ENCODE results near the gene CPN2.

CPN2 gene

GRCh38 chr3:194373028-194373427, 21.9 kb upstream of the CPN2 start:
- Histone ChIP-seq H3K56ac (ENCODE audit: low read length) (no peak overlapping the region), H2BK5ac (ENCODE audit: low read length) (no peak overlapping the region), H3K4me1 (ENCODE audit: control insufficient read depth, low read depth, low read length) (peaks cover 5% of the 10 kb centered on the region), H3K4me3 (ENCODE audit: low read length) (no peak overlapping the region), H3K79me2 (ENCODE audit: control insufficient read depth, insufficient read depth, low read length) (no peaks in the 10 kb centered on the region), H3K27me3 (ENCODE audit: insufficient read depth, low read length, poor library complexity) (no peaks in the 10 kb centered on the region), H2BK120ac (ENCODE audit: low read depth, low read length) (no peak overlapping the region), H3K79me1 (ENCODE audit: low read length) (no peaks in the 10 kb centered on the region), H2BK15ac (replicated peaks; ENCODE audit: low read depth) (no peak overlapping the region), H2AK5ac (ENCODE audit: low read length) (no peak overlapping the region), H4K5ac (ENCODE audit: low read length) (no peak overlapping the region), H3K9ac (ENCODE audit: low read length) (no peak overlapping the region), H4K8ac (ENCODE audit: low read depth, low read length) (no peak overlapping the region), H3K4me2 (ENCODE audit: low read length) (no peak overlapping the region), H3K36me3 (ENCODE audit: control insufficient read depth, insufficient read depth, low read length) (no peaks in the 10 kb centered on the region), H3K27ac (ENCODE audit: low read depth, low read length) (no peak overlapping the region), H3K23ac (ENCODE audit: low read length) (no peak overlapping the region), H3K4ac (ENCODE audit: low read depth, low read length) (no peak overlapping the region), H3K18ac (ENCODE audit: low read length) (no peak overlapping the region)
- no peak for DNase-seq
- no CpG with 5 or more reads among the region's 14 CpGs for WGBS (ENCODE audit: extremely low coverage, insufficient coverage, low lambda C conversion rate)

DNA sequence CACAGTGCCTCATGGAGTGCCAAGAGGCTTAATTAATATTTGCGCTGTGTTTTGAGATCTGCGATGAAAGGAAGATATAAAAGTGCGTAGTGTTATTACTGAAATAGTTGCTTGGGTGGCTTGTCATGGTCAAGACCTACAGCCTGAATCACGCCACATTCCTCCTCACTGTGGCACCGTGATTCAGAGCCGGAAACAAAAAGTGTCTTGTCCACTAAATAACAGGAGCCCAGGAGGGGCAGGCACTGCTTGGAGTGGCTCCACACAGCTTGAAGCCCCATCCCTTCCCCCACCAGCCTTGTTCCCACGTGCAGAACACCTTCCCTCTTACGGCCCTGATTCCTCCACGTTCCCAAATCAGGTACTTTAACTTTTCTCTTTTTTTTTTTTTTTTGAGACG, 19.6 kb upstream of the CPN2 start:
- WGBS (ENCODE audit: extremely low coverage, insufficient coverage, low lambda C conversion rate), result 100% methylated on average over 3 of the region's 10 CpGs
- Histone ChIP-seq H3K4me1 (ENCODE audit: control insufficient read depth, low read depth, low read length) (peaks cover 2% of the 10 kb centered on the region), H3K23ac (ENCODE audit: low read length) (no peak overlapping the region), H3K4ac (ENCODE audit: low read depth, low read length) (no peak overlapping the region), H3K79me2 (ENCODE audit: control insufficient read depth, insufficient read depth, low read length) (no peaks in the 10 kb centered on the region), H3K36me3 (ENCODE audit: control insufficient read depth, insufficient read depth, low read length) (no peaks in the 10 kb centered on the region), H3K79me1 (ENCODE audit: low read length) (no peaks in the 10 kb centered on the region), H3K4me2 (ENCODE audit: low read length) (no peak overlapping the region), H3K56ac (ENCODE audit: low read length) (no peak overlapping the region), H3K27ac (ENCODE audit: low read depth, low read length) (no peak overlapping the region), H3K27me3 (ENCODE audit: insufficient read depth, low read length, poor library complexity) (no peaks in the 10 kb centered on the region), H3K9ac (ENCODE audit: low read length) (no peak overlapping the region), H4K5ac (ENCODE audit: low read length) (no peak overlapping the region), H2AK5ac (ENCODE audit: low read length) (no peak overlapping the region), H2BK15ac (replicated peaks; ENCODE audit: low read depth) (no peak overlapping the region), H3K18ac (ENCODE audit: low read length) (no peak overlapping the region), H2BK5ac (ENCODE audit: low read length) (no peak overlapping the region), H3K4me3 (ENCODE audit: low read length) (no peak overlapping the region), H4K8ac (ENCODE audit: low read depth, low read length) (no peak overlapping the region), H2BK120ac (ENCODE audit: low read depth, low read length) (no peak overlapping the region)
- no peak for DNase-seq

DNA sequence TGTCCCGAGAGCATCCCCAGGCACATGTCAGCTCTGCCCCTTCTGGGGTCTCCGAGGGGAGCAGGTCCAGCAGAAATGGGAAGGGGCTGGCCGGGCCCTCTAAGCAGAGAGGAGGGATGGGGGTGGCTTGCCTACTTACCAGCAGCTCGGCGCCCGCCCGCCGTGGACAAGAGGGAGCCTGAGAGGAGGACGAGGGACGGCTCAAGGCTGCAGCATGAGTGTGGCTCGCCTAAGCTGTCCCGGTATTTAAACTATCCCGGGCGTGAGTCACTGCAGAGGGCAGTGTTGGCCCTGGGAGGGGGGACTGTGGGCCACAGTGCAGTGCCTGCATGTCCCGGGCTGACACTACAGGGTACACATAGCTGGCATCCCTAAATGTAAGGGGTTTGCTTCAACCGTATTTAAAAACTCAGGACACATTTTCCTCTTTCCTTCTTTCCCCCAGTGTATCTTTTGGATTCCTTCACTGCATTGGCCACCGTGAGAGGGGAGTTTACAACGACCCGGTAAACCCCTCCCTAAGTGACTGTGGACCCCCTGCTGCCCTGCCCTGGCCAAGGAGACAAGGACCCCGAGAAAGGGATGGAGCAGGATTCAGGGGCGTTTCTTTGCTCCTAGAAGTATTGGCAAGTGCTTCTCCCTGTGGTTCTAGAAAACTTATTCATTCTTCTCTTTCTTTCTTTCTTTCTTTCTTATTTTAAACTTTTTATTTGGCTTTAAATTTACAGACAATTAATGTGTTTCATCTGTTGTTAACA, 18.6 kb upstream of the CPN2 start, which contains the start of gene LRRC15:
Gene LRRC15, minus strand, starts transcription at position 222 of the 758 bp plus-strand sequence. CDS start 8,700 bp downstream, outside the sequence.
- no peaks in the 10 kb centered on the region for H3K27me3 ChIP-seq (ENCODE audit: insufficient read depth, low read length, poor library complexity)
- no peak within 1 kb of the TSS for H2BK15ac ChIP-seq (replicated peaks; ENCODE audit: low read depth)
- H2BK5ac ChIP-seq (ENCODE audit: low read length), result no peak within 1 kb of the TSS
- H2AK5ac ChIP-seq (ENCODE audit: low read length), result no peak within 1 kb of the TSS
- H3K79me1 ChIP-seq (ENCODE audit: low read length), result no peaks in the 10 kb centered on the region
- H3K4me1 ChIP-seq (ENCODE audit: control insufficient read depth, low read depth, low read length), result peaks cover 2% of the 10 kb centered on the region
- H3K18ac ChIP-seq (ENCODE audit: low read length), result no peak within 1 kb of the TSS
- H3K4me2 ChIP-seq (ENCODE audit: low read length), result peak within 1 kb of the TSS; percentile 38
- no peak within 1 kb of the TSS for H3K27ac ChIP-seq (ENCODE audit: low read depth, low read length)
- no peak within 1 kb of the TSS for H3K4ac ChIP-seq (ENCODE audit: low read depth, low read length)
- H3K9ac ChIP-seq (ENCODE audit: low read length), result peak within 1 kb of the TSS; percentile 31
- peak within 1 kb of the TSS; percentile 64 for H3K56ac ChIP-seq (ENCODE audit: low read length)
- no peak within 1 kb of the TSS for H4K5ac ChIP-seq (ENCODE audit: low read length)
- peak within 1 kb of the TSS; percentile 1 for H3K23ac ChIP-seq (ENCODE audit: low read length)
- no peaks in the 10 kb centered on the region for H3K79me2 ChIP-seq (ENCODE audit: control insufficient read depth, insufficient read depth, low read length)
- no peak within 1 kb of the TSS for H4K8ac ChIP-seq (ENCODE audit: low read depth, low read length)
- no peak within 1 kb of the TSS for H3K4me3 ChIP-seq (ENCODE audit: low read length)
- H2BK120ac ChIP-seq (ENCODE audit: low read depth, low read length), result no peak within 1 kb of the TSS
- DNase-seq, result peak; percentile 87
- no CpG with 5 or more reads among the region's 21 CpGs for WGBS (ENCODE audit: extremely low coverage, insufficient coverage, low lambda C conversion rate)
- H3K36me3 ChIP-seq (ENCODE audit: control insufficient read depth, insufficient read depth, low read length), result no peaks in the 10 kb centered on the region

- Histone ChIP-seq H3K4me3 (ENCODE audit: low read length) (no peak overlapping the region), H3K9ac (ENCODE audit: low read length) (no peak overlapping the region), H3K56ac (ENCODE audit: low read length) (no peak overlapping the region), H2BK120ac (ENCODE audit: low read depth, low read length) (no peak overlapping the region), H3K79me1 (ENCODE audit: low read length) (no peaks in the 10 kb centered on the region), H3K4ac (ENCODE audit: low read depth, low read length) (no peak overlapping the region), H2BK5ac (ENCODE audit: low read length) (no peak overlapping the region), H3K18ac (ENCODE audit: low read length) (no peak overlapping the region), H4K8ac (ENCODE audit: low read depth, low read length) (no peak overlapping the region), H3K79me2 (ENCODE audit: control insufficient read depth, insufficient read depth, low read length) (no peaks in the 10 kb centered on the region), H3K4me2 (ENCODE audit: low read length) (no peak overlapping the region), H3K27ac (ENCODE audit: low read depth, low read length) (no peak overlapping the region), H2AK5ac (ENCODE audit: low read length) (no peak overlapping the region), H3K23ac (ENCODE audit: low read length) (peak overlapping the region; percentile 1), H3K27me3 (ENCODE audit: insufficient read depth, low read length, poor library complexity) (no peaks in the 10 kb centered on the region), H4K5ac (ENCODE audit: low read length) (no peak overlapping the region), H3K4me1 (ENCODE audit: control insufficient read depth, low read depth, low read length) (peaks cover 2% of the 10 kb centered on the region), H3K36me3 (ENCODE audit: control insufficient read depth, insufficient read depth, low read length) (no peaks in the 10 kb centered on the region), H2BK15ac (replicated peaks; ENCODE audit: low read depth) (no peak overlapping the region)
- WGBS (ENCODE audit: extremely low coverage, insufficient coverage, low lambda C conversion rate), result no CpG with 5 or more reads among the region's 6 CpGs
- DNase-seq, result no peak
Observed at GRCh38 chr3:194368918-194369317, 17.8 kb upstream of the CPN2 start.

- no peak overlapping the region for H3K18ac ChIP-seq (ENCODE audit: low read length)
- no peaks in the 10 kb centered on the region for H3K79me2 ChIP-seq (ENCODE audit: control insufficient read depth, insufficient read depth, low read length)
- H2BK120ac ChIP-seq (ENCODE audit: low read depth, low read length), result no peak overlapping the region
- no peak overlapping the region for H3K4ac ChIP-seq (ENCODE audit: low read depth, low read length)
- no peaks in the 10 kb centered on the region for H3K79me1 ChIP-seq (ENCODE audit: low read length)
- no peak overlapping the region for H2AK5ac ChIP-seq (ENCODE audit: low read length)
- peak overlapping the region; percentile 56 for H3K56ac ChIP-seq (ENCODE audit: low read length)
- no peak overlapping the region for H3K4me2 ChIP-seq (ENCODE audit: low read length)
- H2BK5ac ChIP-seq (ENCODE audit: low read length), result no peak overlapping the region
- no peak overlapping the region for H3K9ac ChIP-seq (ENCODE audit: low read length)
- H4K5ac ChIP-seq (ENCODE audit: low read length), result no peak overlapping the region
- no peak overlapping the region for H3K4me3 ChIP-seq (ENCODE audit: low read length)
- H3K36me3 ChIP-seq (ENCODE audit: control insufficient read depth, insufficient read depth, low read length), result no peaks in the 10 kb centered on the region
- no peak overlapping the region for H4K8ac ChIP-seq (ENCODE audit: low read depth, low read length)
- H3K27me3 ChIP-seq (ENCODE audit: insufficient read depth, low read length, poor library complexity), result no peaks in the 10 kb centered on the region
- H3K23ac ChIP-seq (ENCODE audit: low read length), result peak overlapping the region; percentile 1
- no peak for DNase-seq
- whole genome bisulfite sequencing (ENCODE audit: extremely low coverage, insufficient coverage, low lambda C conversion rate), result no CpG with 5 or more reads among the region's 18 CpGs
- no peak overlapping the region for H2BK15ac ChIP-seq (replicated peaks; ENCODE audit: low read depth)
- H3K27ac ChIP-seq (ENCODE audit: low read depth, low read length), result no peak overlapping the region
- H3K4me1 ChIP-seq (ENCODE audit: control insufficient read depth, low read depth, low read length), result peaks cover 2% of the 10 kb centered on the region
Observed at GRCh38 chr3:194367992-194368841, 17.1 kb upstream of the CPN2 start.
